ENCODE measurements around the gene B4GALT5. TPM values are rescaled to one million over a fixed set of nuclear protein-coding genes. Genes with fewer than 3 reads are reported as not detected.

B4GALT5 gene
- total RNA-seq, 1 donor from 2014 or later, result 39.3 TPM

DNA sequence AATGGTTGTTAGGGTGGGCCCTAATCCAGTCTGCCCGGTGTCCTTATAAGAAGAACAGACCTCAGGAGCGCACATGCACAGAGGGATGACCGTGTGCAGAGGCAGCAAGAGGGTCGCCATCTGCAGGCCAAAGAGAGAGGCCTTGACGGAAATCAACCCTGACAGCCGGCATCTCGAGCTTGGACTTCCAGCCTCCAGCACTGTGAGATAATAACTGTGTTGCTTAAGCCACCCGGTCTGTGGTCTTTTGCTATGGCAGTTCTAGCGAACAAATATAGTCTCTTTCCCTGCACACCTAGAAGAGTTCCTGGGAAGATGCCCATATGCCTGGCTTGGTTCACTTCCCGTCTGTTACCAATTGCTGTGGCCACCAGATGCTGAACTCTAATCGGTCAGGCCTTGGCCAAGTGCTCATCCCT lies 110.5 kb downstream of the B4GALT5 start:
- Mint-ChIP-seq H3K27me3 (ENCODE audit: insufficient read depth) (no peaks in the 10 kb centered on the region), H3K9me3 (peaks cover under 1% of the 10 kb centered on the region), H3K4me1 (ENCODE audit: low read depth) (peaks cover 51% of the 10 kb centered on the region), H3K27ac (no peak overlapping the region), H3K4me3 (no peak overlapping the region), H3K36me3 (ENCODE audit: low read depth) (peaks cover 16% of the 10 kb centered on the region)
- intact Hi-C loops (cut with micrococcal nuclease), result no loop called here
- DNase-seq (ENCODE audit: low spot score), result no peak

GRCh38 chr20:49602345-49603208 lies 111.1 kb downstream of the B4GALT5 start:
- H3K27ac Mint-ChIP-seq, result peak overlapping the region; percentile 65
- DNase-seq (ENCODE audit: low spot score), result no peak
- intact Hi-C loops (cut with micrococcal nuclease), result no loop called here
- H3K27me3 Mint-ChIP-seq (ENCODE audit: insufficient read depth), result no peaks in the 10 kb centered on the region
- H3K4me1 Mint-ChIP-seq (ENCODE audit: low read depth), result peaks cover 51% of the 10 kb centered on the region
- peaks cover 4% of the 10 kb centered on the region for H3K9me3 Mint-ChIP-seq
- H3K4me3 Mint-ChIP-seq, result no peak overlapping the region
- peaks cover 21% of the 10 kb centered on the region for H3K36me3 Mint-ChIP-seq (ENCODE audit: low read depth)

DNA sequence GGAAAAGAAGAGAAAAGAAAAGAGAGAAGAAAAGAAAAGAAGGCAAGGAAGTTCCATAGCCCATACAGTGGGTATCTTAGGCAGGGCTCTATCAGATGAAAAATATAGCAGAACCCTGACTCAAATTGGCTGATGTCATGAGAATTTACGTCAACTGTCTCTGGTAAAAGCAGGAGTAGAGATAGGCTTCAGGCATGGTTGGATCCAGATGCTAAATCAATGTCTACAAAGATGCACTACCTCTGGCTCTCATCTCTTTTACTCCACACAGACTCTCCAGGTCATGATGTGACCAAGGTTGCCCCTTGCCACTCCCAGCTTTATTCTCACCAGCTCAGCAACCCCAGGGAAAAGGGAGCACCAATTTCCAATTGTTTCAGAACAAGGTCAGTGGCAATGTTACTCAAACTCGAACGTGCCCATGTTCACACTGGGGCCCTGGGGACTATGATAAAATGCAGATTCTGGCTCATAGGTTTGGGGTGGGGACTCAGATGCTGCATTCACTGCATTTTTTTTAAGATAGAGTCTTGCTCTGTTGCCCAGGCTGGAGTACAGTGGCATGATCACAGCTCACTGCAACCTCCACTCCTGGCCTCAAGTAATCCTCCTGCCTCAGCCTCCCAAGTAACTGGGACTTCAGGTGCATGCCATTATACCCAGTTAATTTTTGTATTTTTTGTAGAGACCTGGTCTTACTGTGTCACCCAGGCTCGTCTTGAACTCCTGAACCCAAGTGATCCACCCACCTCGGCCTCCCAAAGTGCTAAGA lies 112.3 kb downstream of the B4GALT5 start:
- Mint-ChIP-seq H3K4me3 (no peak overlapping the region), H3K4me1 (ENCODE audit: low read depth) (peaks cover 56% of the 10 kb centered on the region), H3K27ac (peak overlapping the region; percentile 62), H3K36me3 (ENCODE audit: low read depth) (peaks cover 28% of the 10 kb centered on the region), H3K9me3 (peaks cover 4% of the 10 kb centered on the region), H3K27me3 (ENCODE audit: insufficient read depth) (no peaks in the 10 kb centered on the region)
- intact Hi-C loops (cut with micrococcal nuclease), result no loop called here
- no peak for DNase-seq (ENCODE audit: low spot score)

- peaks cover 72% of the 10 kb centered on the region for H3K4me1 Mint-ChIP-seq (ENCODE audit: low read depth)
- H3K27ac Mint-ChIP-seq, result peak overlapping the region; percentile 33
These were observed 113.9 kb downstream of the B4GALT5 start for GRCh38 chr20:49599746-49600113.

GRCh38 chr20:49597825-49598395 lies 115.8 kb downstream of the B4GALT5 start:
- DNase-seq (ENCODE audit: low spot score), result no peak
- Mint-ChIP-seq H3K36me3 (ENCODE audit: low read depth) (peaks cover 32% of the 10 kb centered on the region), H3K27ac (peak overlapping the region; percentile 97), H3K4me1 (ENCODE audit: low read depth) (peaks cover 84% of the 10 kb centered on the region), H3K4me3 (no peak overlapping the region), H3K9me3 (peaks cover 4% of the 10 kb centered on the region), H3K27me3 (ENCODE audit: insufficient read depth) (no peaks in the 10 kb centered on the region)
- intact Hi-C loops (cut with micrococcal nuclease), result loop anchor here (10.0 kb wide), 1 partner anchor 517 kb away; the partner anchor contains the start of gene UBE2V1

More at GRCh38 chr20:49599746-49600113, 113.9 kb downstream of the B4GALT5 start:
- Mint-ChIP-seq H3K36me3 (ENCODE audit: low read depth) (peaks cover 37% of the 10 kb centered on the region), H3K27me3 (ENCODE audit: insufficient read depth) (no peaks in the 10 kb centered on the region), H3K4me3 (no peak overlapping the region), H3K9me3 (peaks cover 4% of the 10 kb centered on the region)
- no peak for DNase-seq (ENCODE audit: low spot score)
- intact Hi-C loops (cut with micrococcal nuclease), result loop anchor here (10.0 kb wide), 1 partner anchor 515 kb away; the partner anchor contains the start of gene UBE2V1

DNA sequence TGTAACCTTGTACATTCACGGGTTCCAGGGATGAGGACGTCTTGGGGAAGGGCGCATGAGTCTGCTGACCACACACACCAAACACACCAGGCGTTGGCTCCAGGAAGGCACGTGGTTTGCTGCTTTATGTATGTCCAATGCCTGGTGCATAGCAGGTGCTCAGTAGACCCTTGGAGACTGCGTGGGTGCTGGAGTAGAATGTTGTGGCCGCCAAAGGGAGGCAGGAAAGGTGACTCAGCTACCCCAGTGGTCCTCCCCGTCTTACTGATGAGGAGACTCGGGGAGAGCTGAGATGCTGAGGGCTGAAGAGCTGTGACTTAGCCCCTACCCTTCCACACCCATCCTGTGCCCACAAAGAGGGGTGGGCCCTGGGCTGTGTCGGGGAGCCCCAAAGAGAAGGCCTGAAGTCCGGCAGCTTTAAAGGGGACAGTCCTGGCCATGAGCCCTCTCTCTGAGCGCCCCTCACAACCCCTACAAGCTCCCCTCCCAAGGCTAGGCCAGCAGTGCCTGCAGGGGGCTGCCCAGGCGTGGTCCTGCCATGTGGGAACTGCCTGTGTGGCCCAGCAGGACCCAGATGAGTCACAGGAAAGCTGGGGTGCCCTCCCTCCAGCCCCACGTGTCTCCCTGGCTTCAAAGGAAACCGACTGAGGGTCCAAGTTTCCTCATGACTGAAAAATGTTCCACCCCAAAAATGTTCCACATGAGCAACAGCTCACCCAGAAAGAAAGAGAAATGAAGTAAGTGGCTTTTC lies 117.7 kb downstream of the B4GALT5 start:
- no peaks in the 10 kb centered on the region for H3K27me3 Mint-ChIP-seq (ENCODE audit: insufficient read depth)

DNA sequence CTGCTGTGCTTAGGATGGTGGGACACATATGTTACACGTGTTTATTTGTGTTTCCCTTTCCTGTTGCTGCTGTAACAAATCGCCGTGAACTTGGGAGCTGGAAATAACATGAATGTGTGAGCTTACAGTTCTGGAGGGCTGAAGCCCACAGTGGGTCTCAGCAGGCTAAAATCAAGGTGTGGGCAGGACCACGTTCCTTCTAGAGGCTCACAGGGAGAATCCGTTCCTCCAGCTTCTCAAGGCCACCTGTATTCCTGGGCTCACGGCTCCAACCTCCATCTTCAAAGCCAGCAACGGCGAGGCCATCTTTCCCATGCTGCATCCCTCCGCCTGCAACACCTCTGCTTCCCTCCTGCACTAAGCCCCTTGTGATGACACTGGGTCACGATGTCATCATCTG lies 118.3 kb downstream of the B4GALT5 start:
- intact Hi-C loops (cut with micrococcal nuclease), result loop anchor here (2.0 to 10.0 kb wide), 4 partner anchors 73 to 519 kb away; partner anchors contain the start of genes SLC9A8 and UBE2V1
- H3K4me1 Mint-ChIP-seq (ENCODE audit: low read depth), result peaks cover 90% of the 10 kb centered on the region
- peaks cover 35% of the 10 kb centered on the region for H3K36me3 Mint-ChIP-seq (ENCODE audit: low read depth)

More for the DNA sequence above, 117.7 kb downstream of the B4GALT5 start:
- DNase-seq (ENCODE audit: low spot score), result peak; percentile 71
- intact Hi-C loops (cut with micrococcal nuclease), result loop anchor here (1.0 to 10.0 kb wide), 7 partner anchors 12 to 519 kb away; partner anchors contain the start of genes SLC9A8 and UBE2V1
- Mint-ChIP-seq H3K27ac (peak overlapping the region; percentile 99), H3K4me1 (ENCODE audit: low read depth) (peaks cover 91% of the 10 kb centered on the region), H3K4me3 (peak overlapping the region; percentile 81), H3K9me3 (peaks cover 11% of the 10 kb centered on the region), H3K36me3 (ENCODE audit: low read depth) (peaks cover 32% of the 10 kb centered on the region)

DNA sequence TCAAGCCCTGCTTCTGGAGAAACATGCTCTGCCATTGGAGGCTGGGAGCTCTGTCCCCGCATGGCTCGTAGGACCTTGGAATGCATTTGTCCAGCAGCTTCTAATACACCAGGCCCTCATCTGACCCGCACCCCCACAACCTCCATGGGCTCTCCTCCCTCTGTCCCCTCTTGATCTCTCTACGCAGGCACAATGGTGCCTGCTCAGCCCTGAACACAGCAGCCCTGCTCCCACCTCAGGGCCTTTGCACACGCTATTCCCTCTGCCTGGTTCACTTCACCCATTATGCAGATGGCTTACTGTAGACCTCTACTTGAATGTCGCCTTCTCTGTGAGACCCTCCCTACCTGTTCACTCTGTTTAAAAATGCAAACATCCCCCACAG lies 118.8 kb downstream of the B4GALT5 start:
- peaks cover 39% of the 10 kb centered on the region for H3K36me3 Mint-ChIP-seq (ENCODE audit: low read depth)
- peaks cover 18% of the 10 kb centered on the region for H3K9me3 Mint-ChIP-seq
- intact Hi-C loops (cut with micrococcal nuclease), result loop anchor here (2.0 to 10.0 kb wide), 4 partner anchors 74 to 520 kb away; partner anchors contain the start of genes SLC9A8 and UBE2V1
- H3K27me3 Mint-ChIP-seq (ENCODE audit: insufficient read depth), result no peaks in the 10 kb centered on the region
- peak overlapping the region; percentile 99 for H3K27ac Mint-ChIP-seq
- peak overlapping the region; percentile 81 for H3K4me3 Mint-ChIP-seq
- peaks cover 90% of the 10 kb centered on the region for H3K4me1 Mint-ChIP-seq (ENCODE audit: low read depth)
- no peak for DNase-seq (ENCODE audit: low spot score)

More for the DNA sequence above, 118.3 kb downstream of the B4GALT5 start:
- H3K9me3 Mint-ChIP-seq, result peaks cover 13% of the 10 kb centered on the region
- peak overlapping the region; percentile 81 for H3K4me3 Mint-ChIP-seq
- H3K27ac Mint-ChIP-seq, result peak overlapping the region; percentile 99
- H3K27me3 Mint-ChIP-seq (ENCODE audit: insufficient read depth), result no peaks in the 10 kb centered on the region
- DNase-seq (ENCODE audit: low spot score), result no peak

DNA sequence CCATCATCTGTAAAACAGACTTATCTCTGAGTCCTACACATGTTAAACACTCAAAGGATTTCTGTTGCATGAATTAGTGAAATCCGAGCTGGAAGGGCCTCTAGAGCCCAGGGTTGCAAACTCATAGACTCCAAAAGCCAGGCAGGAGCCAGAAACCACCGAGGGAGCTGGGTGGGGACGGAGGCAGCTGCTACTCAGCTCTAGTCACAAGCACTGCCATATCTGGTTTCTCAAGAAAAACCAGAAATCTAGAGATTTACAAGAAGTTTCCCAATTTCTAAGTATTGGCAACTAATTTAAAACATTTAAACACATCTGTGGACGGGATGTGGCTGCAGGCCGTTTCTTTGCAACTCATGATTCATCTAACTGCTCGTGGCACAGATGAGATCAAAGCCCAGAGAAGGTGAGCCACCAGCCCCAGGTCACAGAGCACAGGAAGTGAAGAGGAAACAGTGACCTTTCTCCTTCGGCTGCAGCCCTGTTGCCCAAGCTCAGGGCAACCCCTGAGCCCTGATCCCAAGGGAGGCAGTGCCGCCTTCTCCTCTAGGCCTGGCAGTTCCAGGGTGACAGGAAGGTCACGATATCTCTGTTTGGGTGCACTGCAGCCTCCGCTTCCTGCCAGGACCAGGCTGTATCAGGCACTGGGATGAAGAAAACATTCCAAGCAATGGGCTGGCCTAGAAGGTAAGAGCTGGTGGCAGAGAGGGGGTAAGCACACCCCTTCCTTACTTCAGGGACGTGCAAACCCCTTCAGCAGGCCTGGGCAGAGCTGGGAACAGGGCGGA lies 119.3 kb downstream of the B4GALT5 start:
- Mint-ChIP-seq H3K4me1 (ENCODE audit: low read depth) (peaks cover 90% of the 10 kb centered on the region), H3K9me3 (peaks cover 20% of the 10 kb centered on the region), H3K27me3 (ENCODE audit: insufficient read depth) (no peaks in the 10 kb centered on the region), H3K4me3 (peak overlapping the region; percentile 81), H3K36me3 (ENCODE audit: low read depth) (peaks cover 42% of the 10 kb centered on the region), H3K27ac (peak overlapping the region; percentile 99)
- intact Hi-C loops (cut with micrococcal nuclease), result loop anchor here (2.0 to 10.0 kb wide), 4 partner anchors 74 to 520 kb away; partner anchors contain the start of genes SLC9A8 and UBE2V1
- DNase-seq (ENCODE audit: low spot score), result peak; percentile 76

DNA sequence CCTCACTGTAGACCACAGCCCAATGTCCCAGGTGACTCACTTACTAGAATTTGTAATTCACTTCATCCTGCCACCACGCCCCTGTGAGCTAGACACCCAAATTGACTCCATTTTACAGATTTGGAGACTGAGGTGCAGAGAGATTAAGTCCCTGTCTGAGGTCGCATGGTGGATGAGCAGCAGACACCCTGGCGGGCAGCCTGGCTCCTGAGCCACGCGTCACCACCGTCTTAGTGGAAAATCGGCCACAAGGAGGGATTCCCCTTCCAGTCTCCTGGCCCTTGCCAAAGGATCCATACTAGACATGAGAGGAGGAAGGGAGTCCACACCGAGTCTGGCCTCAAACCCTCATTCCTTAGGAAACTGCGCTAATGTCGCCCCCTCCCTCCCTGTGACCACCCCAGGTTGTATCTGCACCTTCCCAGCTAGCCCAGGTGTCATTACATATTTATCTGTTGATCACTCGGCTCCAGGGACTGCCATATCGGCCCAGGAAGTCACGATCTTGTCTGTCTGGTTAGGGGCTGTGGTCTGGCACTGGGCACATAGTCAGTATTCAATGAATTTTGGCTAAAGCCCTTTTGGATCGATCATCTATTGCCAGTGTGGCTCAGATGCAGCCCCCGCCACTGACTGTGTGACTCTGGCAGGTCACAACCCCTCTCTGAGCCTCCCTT lies 120.1 kb downstream of the B4GALT5 start:
- DNase-seq (ENCODE audit: low spot score), result no peak
- intact Hi-C loops (cut with micrococcal nuclease), result loop anchor here (2.0 to 10.0 kb wide), 4 partner anchors 75 to 521 kb away; partner anchors contain the start of genes SLC9A8 and UBE2V1
- Mint-ChIP-seq H3K36me3 (ENCODE audit: low read depth) (peaks cover 46% of the 10 kb centered on the region), H3K9me3 (peaks cover 23% of the 10 kb centered on the region), H3K27me3 (ENCODE audit: insufficient read depth) (no peaks in the 10 kb centered on the region), H3K4me3 (peak overlapping the region; percentile 81), H3K4me1 (ENCODE audit: low read depth) (peaks cover 91% of the 10 kb centered on the region), H3K27ac (peak overlapping the region; percentile 99)

DNA sequence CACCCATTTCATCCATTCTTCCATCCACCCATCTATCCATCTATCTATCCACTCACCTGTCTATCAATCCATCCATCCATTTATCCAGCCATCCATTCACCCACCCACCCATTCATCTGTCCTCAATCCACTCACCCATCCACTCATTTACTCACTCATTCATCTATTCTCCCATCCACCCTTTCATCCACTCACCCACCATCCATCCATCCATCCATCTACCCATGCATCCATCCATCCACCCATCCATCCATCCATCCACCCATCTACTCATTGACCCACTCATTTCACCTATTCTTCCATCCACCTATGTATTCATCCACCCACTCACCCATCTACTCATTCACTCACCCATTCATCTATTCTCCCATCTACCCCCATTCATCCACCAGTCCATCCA lies 121.6 kb downstream of the B4GALT5 start:
- Mint-ChIP-seq H3K4me3 (peak overlapping the region; percentile 67), H3K27me3 (ENCODE audit: insufficient read depth) (no peaks in the 10 kb centered on the region), H3K27ac (peak overlapping the region; percentile 99), H3K9me3 (peaks cover 20% of the 10 kb centered on the region), H3K36me3 (ENCODE audit: low read depth) (peaks cover 38% of the 10 kb centered on the region), H3K4me1 (ENCODE audit: low read depth) (peaks cover 86% of the 10 kb centered on the region)
- intact Hi-C loops (cut with micrococcal nuclease), result loop anchor here (10.0 kb wide), 1 partner anchor 523 kb away; the partner anchor contains the start of gene UBE2V1
- no peak for DNase-seq (ENCODE audit: low spot score)
